Forelimb muscle (tissue), 1 donor: ENCODE results near the gene BCL2L12. TPM values are rescaled to one million over a fixed set of nuclear protein-coding genes. Genes with fewer than 3 reads are reported as not detected.

ENCODE experiments used
- DNase-seq: peaks from one replicate; pipeline ENCODE4 v3.0.0-alpha.2; 2013; ENCODE audit warnings: low read depth
- polyA plus RNA-seq: library from polyadenylated mRNA; unstranded; fragments of 120-200 nt; gene quantifications from one replicate; pipeline ENCODE4 v1.2.1, GENCODE V29; 2013; ENCODE audit not compliant: insufficient read length

Gene BCL2L12
- polyA plus RNA-seq, 1 donor, result 28.4 TPM

GRCh38 chr19:49641688-49642491, 23.8 kb upstream of the BCL2L12 start, which contains the start of gene SCAF1:
Gene SCAF1 (plus strand): TSS chr19:49642209. CDS start chr19:49645027, 2,818 bp downstream.
- DNase-seq, result peak; percentile 97

- DNase-seq, result no peak
Measured at GRCh38 chr19:49642492-49643035, 23.2 kb upstream of the BCL2L12 start.

- no peak for DNase-seq
Measured at GRCh38 chr19:49643466-49643865, 22.3 kb upstream of the BCL2L12 start.

- no peak for DNase-seq
Measured at GRCh38 chr19:49645592-49645991, 20.1 kb upstream of the BCL2L12 start.

GRCh38 chr19:49645995-49646394, 19.7 kb upstream of the BCL2L12 start:
- no peak for DNase-seq

GRCh38 chr19:49646586-49646985, 19.1 kb upstream of the BCL2L12 start:
- DNase-seq, result no peak

- DNase-seq, result no peak
Measured at GRCh38 chr19:49651029-49651819, 14.5 kb upstream of the BCL2L12 start.

GRCh38 chr19:49651820-49652550, 13.7 kb upstream of the BCL2L12 start:
- no peak for DNase-seq

- DNase-seq, result no peak
Measured at GRCh38 chr19:49652551-49653465, 12.9 kb upstream of the BCL2L12 start.

GRCh38 chr19:49653466-49653806, 12.3 kb upstream of the BCL2L12 start:
- DNase-seq, result no peak

- DNase-seq, result no peak
Measured at GRCh38 chr19:49654581-49654980, 11.2 kb upstream of the BCL2L12 start.

- DNase-seq, result no peak
Measured at GRCh38 chr19:49655570-49656455, 9.9 kb upstream of the BCL2L12 start.

GRCh38 chr19:49656456-49657109, 9.2 kb upstream of the BCL2L12 start:
- DNase-seq, result no peak

- DNase-seq, result no peak
Measured at GRCh38 chr19:49657493-49658138, 8.1 kb upstream of the BCL2L12 start.

- no peak for DNase-seq
Measured at GRCh38 chr19:49658139-49658517, 7.6 kb upstream of the BCL2L12 start.

GRCh38 chr19:49658566-49659442, 6.9 kb upstream of the BCL2L12 start:
- DNase-seq, result no peak

GRCh38 chr19:49660338-49660961, 5.3 kb upstream of the BCL2L12 start:
- no peak for DNase-seq
